Measurements from ENCODE around the gene ASCL2.

ASCL2 gene

DNA sequence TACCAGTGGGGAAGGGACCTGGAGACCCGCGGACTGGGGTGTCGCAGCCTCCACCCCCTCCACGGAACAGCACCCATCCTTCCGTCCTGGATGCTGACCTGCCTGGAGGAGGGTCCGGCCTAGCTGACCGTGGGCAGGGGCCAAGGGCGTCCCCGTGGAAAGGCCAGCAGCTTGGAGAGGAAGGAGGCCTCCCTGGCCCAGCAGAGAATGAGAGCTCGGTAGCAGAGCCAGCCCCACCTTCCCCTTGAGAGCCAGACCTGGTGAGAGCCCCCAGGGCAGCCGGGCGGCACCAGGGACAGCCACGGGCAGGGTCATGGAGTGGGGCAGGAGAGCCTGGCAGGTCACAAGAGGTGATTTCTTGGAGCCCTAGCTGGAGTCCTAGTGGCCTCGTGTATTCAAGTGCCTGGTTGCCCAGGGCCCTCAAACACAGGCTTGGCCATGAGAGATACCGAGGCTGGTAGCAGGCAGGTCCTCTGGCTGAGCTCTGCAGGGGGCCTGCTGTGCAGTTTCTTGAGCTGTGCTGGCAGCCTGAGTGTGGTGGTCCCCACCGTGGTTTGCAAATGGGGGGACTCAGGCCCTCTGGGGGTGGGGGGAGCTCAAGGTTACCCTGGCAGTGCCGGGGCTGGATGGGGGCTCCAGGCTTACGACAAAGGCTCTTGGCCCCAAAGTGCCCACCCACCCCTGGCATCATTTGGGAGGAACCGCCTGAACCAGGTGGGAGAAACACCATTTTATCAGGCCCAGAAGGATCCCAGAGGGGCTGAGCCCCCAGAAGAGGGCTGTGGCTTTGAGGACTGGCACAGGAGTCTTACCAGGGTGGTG lies 39.1 kb upstream of the ASCL2 start:
- DNase-seq (ENCODE audit: low read depth in 2 of 3, low spot score in 1 of 3) = no peak

DNA sequence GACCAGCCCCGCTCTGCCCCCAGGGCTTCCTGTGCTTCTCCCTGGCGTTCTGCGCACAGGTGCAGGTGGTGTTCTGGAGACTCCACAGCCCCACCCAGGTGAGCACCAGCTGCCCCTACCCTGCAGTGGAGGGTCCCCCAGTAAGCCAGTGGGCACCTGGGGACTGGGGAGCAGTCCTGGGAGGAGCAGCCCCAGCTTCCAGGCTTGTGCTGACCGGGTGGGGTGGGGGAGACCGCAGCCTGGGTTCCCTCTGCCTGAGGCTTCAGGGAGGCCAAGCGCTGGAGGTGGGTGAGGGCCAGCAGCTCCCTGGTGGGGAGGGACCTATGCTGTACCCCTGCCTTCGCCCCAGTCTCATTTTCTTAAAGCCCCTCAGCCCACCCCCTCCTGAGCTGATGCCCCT lies 38.3 kb upstream of the ASCL2 start:
- no peak for DNase-seq (ENCODE audit: low read depth in 2 of 3, low spot score in 1 of 3)

DNA sequence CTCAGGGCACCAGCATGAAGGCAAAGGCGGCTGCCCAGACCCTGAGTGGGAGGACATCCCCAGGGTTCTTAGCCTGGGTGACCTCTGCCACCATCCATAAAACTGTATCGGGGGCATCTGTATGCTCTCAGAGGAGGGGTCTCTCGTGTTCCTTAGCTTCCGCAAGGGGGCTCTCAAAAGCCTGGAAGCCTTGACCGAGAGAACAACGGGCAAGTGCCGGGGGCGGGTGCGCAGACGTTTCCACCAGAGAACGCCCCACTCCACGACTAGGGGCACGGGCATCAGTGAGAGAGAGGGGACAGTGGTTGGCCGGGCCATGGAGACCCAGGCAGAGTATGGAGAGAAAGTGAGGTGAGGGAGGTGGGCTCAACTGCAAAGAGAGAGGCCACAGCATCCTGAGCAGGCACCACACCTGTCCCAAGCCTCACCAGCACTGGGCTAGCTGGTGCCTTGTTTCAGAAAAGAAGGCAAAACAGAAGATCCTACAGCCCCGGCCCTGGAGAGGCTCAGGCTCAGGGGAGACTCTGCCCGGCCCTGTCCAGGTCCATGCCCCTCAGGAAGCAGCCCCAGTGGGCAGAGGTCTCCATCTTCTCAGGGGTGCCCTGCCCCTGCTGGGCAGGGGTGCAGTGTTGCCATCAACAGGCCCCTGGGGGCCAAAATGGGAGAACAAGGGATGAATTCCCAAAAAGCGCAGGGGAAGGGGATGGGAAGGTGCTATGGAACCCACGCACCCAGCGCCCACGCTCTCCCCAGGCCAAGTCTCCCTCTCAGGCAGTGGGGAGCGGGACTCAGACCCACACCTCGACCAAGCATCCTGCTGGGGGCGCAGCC lies 37.3 kb upstream of the ASCL2 start:
- no peak for DNase-seq (ENCODE audit: low read depth in 2 of 3, low spot score in 1 of 3)

DNA sequence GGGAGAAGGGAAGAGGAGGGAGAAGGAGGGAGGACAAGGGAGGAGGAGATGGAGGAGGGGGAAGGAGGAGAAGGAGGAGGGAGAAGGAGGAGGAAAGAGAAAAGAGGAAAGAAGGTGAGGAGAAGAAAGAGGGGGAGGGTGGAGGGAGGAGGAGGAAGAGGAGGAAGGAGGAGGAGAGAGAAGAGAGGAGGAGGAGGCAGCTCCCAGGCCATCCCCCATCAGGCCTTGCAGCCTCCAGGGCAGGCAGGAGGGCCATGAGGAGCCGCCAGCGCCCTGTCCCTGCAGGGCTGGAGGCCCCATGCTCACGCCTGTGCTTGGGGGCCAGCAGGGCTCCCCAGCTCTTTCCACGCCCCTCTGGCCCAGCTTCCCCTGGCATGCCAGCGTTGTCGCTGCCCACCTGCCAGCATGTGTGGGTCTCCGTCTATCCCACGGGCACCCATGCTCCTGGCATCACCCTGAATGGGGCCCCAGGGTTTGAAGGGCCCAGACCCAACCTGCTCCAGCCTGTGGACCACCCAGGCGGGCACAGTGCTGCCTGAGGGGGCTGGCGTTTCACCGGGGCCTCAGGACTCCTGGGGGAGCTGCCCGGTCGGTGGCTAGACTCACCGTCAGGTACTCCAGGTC lies 36.6 kb upstream of the ASCL2 start:
- no peak for DNase-seq (ENCODE audit: low read depth in 2 of 3, low spot score in 1 of 3)

DNA sequence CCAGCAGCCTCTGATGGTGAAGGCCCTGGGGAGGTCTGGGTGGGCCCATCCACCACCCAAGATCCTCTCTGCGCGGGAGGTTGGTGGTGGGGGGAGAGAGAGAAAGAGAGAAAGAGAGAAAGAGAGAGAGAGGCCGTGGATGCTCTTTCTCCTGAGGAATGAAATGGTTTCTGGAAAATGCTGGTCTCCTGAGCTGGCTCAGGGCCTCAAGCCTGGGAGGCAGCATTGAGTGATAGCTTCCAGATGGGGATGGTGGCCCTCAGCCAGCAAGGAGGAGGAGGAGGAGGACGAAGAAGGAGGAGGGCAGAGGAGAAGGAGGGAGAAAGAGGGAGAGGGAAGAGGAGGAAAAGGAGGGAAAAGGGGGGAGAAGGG lies 36.0 kb upstream of the ASCL2 start:
- no peak for DNase-seq (ENCODE audit: low read depth in 2 of 3, low spot score in 1 of 3)

DNA sequence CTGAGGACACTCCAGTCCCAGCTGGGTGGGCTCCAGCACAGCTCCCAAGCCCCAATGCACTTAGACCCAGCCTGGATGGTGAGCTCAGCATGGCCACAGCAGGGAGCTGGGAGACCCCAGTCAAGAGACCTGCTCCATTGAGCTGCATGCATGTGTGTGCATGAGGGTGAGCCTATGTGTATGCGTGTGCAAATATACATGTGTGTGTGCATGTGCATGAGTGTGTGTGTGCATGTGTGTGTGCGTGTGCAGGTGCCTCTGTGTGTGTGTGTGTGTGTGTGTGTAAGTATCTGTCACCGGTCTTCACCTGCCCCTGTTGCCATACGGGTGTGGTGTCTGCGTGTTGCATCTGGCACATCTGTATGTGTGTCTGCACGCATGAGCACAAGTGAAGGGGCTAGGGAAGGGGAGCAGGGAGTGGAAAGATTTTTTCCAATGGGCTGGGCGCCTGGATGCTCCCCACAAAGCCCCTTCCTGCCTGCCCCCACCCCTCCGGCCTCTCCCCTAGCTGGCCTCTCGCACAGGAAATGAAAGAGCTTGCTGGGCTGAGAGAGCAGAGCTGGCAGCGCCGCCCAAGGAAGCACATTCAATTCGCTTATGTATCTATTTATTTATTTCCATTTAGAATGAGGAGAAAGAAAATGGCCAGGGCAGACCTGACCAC lies 35.5 kb upstream of the ASCL2 start:
- DNase-seq (ENCODE audit: low read depth in 2 of 3, low spot score in 1 of 3) = no peak

DNA sequence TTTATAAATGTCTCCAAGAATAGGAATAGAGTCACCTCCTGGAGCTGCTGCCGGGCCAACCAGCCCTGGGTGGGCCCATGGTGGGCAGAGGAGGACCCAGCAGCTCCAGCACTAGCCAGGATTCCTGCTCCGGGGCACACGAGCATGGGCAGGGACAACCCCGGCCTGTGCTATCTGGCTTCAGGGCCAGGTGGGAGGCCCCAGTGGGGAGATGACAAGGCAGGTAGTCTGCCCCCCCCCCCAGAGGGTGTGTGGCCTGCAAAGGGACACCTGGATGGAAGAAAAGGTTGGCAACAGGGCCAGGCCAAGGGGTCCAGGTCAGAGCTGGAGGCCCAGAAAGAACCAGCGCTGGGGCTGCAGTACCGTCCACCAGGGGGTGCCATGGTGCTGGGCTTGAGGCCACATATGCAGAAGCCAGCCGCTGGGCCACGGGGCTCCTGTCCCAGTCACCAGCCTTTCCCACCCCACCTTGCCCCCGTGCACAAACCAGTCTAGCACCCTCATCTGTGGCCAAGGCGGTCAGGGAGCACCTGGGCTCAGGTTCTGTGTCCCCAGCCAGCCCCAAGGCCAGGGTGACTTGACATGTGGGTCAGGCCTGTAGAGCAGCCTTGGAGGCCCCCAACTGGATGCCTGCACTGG lies 34.9 kb upstream of the ASCL2 start:
- peak; percentile 67 to 92 (median 82) for DNase-seq (ENCODE audit: low read depth in 2 of 3, low spot score in 1 of 3)

DNA sequence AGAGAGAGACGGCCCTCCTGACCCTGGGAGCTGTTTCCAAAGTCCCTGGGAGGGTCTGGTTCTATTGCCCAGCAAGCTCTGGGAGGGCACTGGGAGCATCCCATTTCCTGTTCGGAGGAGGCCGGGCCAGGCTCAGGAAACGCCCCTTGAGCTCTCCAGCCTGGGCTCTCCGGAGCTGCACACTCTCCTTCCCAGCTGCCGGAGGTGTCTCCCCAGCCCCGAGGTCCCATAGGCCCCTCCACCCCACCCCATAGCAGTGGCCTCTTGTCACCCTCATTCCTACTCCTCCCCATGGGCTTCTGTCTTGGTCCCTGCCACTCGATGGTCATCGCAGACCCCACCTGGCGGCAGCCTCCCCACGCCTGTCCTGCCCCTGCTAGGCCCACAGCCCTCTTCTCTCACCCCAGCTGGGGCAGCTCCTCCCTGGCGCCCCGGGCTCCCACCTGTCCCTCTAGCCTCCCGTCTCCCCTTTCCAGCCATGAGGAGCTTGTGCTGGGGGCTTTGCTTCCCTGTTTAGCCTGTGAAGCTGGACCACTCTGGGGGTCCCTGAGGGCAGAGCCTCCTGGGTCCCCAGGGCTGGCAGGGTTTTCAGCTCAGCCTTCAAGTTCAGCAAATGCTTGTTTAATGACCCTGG lies 34.2 kb upstream of the ASCL2 start:
- no peak for DNase-seq (ENCODE audit: low read depth in 2 of 3, low spot score in 1 of 3)

DNA sequence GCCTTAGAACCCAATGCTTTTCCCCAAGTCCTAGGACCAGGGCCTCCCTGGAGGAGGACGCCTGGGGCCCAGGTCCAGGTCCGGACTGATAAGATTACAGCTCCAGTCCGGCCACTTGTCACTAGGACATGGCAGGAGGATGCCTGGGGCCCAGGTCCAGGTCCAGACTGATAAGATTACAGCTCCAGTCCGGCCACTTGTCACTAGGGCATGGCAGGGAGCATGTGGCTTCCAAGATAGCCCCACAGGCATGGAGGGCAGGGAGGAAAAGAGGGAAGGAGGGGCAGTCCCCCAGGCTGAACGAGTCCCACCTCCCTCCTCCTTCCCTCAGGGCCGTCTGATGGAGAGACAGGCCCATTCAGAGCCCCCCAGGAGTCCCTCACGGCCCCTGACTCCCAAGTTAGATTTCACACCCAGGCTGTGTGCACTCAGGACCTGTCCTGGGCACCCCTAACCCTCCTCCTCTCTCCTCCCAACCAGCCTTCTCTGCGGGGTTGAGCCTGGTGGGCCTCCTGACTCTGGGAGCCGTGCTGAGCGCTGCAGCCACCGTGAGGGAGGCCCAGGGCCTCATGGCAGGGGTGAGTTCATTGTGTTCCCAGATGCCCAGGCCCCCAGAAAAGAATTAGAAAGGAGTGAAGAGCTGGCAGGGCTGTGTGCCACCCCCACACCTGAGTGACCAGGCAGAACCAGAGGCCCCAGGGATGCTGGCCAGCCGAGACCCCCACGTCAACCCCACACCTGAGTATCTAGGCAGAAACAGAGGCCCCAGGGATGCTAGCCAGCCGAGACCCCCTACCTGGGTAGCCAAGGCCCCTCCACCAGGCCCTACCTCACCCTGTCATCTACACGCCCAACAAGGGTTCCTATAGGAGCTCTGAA lies 33.5 kb upstream of the ASCL2 start:
- DNase-seq (ENCODE audit: low read depth in 2 of 3, low spot score in 1 of 3) = no peak

DNA sequence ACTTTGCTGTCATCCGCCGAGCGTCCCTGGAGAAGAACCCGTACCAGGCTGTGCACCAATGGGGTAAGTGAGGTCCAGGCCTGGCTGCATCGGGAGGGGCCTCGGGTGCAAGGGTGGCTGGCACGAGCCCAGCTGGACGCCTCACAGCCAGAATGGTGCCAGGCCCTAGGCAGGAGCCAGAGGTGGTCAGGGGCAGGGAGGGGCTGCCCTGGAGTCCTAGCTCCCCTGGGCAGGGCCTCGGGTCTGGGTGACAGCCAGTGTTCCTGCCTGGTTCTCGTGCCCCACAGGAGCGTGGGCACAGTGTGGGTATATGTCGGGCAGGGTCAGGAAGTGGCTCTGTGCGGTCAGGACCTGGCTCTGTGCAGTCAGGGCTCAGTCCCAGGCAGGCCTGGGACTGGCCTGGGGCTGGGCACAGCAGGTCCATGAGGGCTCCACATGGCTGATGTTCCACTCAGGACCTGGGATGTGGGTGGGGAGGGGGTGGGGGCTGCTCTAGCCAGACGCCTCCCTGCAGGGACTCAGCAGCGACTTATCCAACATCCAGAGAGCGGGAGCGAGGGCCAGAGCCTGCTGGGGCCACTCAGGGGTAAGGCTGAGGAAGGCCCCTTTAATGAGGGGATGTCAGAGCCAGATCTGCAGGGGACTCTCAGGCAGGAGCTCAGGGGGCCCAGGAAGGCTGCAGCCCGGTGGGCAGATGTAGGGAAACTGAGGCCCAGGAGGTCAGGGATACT lies 32.7 kb upstream of the ASCL2 start:
- DNase-seq (ENCODE audit: low read depth in 2 of 3, low spot score in 1 of 3) = no peak

DNA sequence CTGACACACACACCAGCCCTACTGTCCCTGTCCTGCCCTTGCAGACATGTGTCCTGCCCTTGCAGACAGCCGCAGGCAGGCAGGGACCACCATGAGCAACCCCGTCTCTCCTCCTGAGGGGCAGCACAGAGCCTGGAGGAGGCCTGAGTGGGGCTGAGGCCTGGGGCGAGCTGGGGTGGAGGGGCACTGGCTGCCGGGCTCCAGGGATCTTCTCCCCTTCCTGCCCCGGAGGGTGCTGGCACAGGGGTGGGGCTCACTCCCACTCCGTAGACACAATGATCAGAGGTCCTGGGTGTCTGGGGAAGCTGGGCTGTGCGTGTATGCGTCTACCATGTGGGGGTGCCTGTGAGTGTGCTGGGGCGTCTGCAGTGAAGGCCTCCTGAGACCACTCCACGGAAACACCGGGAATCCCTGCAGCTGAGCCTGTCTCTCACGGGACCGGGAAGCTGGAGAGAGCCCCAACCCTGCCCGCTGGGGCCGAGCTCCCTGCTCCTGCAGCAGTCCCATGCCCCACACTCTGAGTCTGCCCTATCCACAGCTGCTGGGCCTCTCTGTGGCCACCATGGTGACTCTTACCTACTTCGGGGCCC lies 32.0 kb upstream of the ASCL2 start:
- DNase-seq (ENCODE audit: low read depth in 2 of 3, low spot score in 1 of 3) = no peak

DNA sequence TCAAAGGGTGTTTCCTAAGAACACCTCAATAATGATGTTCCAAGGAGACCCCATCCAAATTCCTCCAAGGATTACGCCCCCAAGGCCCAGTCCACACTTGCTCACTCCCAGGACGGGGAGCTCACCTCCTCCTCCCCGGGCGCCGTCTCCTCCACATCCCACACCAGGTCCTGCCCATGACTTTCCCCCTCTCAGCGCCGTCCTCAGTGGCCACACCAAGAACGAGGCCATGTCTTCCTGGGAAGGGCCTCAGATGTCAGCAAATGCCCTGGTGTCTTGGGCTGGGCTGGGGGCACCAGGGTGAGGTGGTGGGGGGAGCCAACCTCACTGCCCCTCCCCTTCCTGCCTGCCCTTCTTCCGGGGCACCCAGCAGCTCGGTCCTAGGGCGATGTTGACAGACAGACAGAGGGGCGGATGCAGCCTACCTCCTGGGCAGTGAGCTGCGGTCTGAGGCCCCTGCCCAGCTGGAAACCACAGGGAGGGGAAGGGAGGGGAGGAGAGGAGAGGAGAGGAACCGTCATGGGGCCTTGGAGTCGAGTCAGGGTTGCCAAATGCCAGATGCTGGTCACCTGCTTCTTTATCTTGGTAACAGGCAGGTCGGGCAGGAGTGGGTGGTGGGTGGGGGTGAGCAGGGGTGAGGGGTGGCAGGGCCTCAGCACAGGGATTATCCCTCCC lies 31.4 kb upstream of the ASCL2 start, which contains the start of the genes C11orf21 and TSPAN32:
TSS of gene C11orf21 (minus strand) at position 288 of the 675 bp plus-strand sequence. CDS start at position 178, 110 bp downstream.
TSS of gene TSPAN32 (plus strand) at position 383 of the 675 bp plus-strand sequence. CDS start at position 520, 137 bp downstream.
- peak in 2 of 3 donors; percentile 9 to 38 for DNase-seq (ENCODE audit: low read depth in 2 of 3, low spot score in 1 of 3)

DNA sequence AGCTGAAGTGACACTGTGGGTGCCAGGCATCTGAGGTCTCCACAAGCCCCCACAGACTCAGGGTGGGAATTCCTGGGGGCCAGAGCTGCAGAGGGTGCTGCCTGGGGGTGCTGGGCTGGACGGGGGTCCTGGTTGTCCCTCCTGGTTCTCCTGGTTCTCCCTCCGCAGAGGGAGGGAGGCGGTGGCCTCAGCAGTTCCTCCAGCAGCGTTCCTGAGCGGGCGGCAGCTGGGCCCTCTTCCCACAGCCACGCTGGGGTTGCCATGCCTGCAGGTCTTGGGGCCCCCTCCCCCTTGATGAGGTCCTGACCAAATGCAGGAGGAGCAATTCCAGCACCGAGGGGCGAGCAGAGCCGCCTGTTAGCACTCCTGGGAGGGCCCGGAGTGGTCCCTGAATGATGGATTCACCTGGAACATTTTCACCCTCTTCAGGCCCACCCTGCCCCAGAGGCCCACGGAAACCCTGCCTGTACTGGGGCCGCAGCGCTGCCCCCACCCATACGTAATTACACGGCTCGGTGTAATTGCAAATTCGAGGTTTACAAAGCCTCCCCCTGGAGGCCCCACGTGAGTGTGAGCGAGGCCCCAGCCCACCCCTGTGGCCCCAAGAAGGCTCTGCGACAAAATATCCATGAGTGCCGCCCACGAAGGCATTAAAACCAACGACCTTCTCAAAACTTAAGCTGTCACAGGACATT lies 30.7 kb upstream of the ASCL2 start:
- no peak for DNase-seq (ENCODE audit: low read depth in 2 of 3, low spot score in 1 of 3)

DNA sequence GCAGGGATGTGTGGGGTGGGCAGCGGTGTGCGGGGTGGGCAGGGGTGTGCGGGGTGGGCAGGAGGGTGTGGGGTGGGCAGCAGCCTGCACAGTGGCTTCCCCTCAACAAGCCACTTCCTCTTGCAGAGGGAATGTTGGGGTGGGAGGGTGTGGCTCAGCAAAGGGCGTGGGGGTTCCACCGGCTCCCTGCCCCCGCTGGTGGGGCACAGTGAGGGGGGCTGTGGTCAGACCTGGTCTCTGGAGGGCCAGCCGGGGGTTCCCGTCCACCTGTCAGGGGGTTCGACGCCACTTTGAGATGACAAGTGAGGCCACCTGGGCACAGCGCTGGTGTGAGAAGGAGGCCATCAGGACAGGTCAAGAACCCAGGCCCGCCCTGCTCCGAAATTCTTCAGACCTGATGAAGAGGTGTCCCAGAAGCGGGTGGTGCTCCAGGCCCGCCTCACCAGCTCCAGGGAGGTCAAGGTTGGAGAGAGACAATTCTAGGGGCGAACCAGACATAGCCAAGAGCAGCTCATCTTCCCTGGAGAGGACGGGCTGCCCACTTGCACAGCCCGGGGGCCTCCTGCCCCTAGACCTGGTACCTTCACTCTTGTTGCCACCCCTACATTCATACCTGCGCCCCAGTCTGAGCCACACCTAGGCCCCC lies 30.0 kb upstream of the ASCL2 start:
- no peak for DNase-seq (ENCODE audit: low read depth in 2 of 3, low spot score in 1 of 3)

DNA sequence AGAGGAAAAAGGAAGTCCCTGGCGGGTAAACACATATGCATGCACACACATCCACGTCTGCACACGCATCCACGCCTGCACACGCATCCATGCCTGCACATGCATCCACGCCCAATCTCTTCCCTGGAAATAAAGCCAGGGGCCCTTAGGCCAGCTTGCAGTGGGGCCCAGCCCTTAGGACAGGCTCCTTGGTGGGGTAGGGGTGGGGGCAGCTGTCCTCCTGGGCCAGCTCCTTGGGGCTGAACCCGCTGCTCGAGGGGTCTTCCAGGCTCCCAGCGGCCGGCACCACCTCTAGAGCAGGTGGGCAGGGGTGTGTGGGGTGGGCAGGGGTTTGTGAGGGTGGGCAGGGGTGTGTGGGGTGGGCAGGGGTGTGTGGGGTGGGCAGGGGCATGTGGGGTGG lies 29.4 kb upstream of the ASCL2 start:
- DNase-seq (ENCODE audit: low read depth in 2 of 3, low spot score in 1 of 3) = no peak

Measured in stimulated activated CD4-positive, alpha-beta T cell treated with anti-CD3 and anti-CD28 coated beads, Interleukin-12 subunit alpha, Interleukin-12 subunit beta, amount 100 ng/mL, for 48 hours (primary cell).